ENCODE results near the gene SDF2. TPM values are rescaled to one million over a fixed set of nuclear protein-coding genes. Genes with fewer than 3 reads are reported as not detected.

SDF2 gene
- total RNA-seq, 1 experiment from 2014 or later: 46.0 TPM

- Histone ChIP-seq H3K4me1 (no peaks in the 10 kb centered on the region), H3K27me3 (no peaks in the 10 kb centered on the region), H3K36me3 (peaks cover 78% of the 10 kb centered on the region), H3K9me3 (replicated peaks) (no peaks in the 10 kb centered on the region), H3K4me3 (no peak overlapping the region), H3K27ac (no peak overlapping the region)
- DNase-seq: no peak
These were observed 38.6 kb upstream of the SDF2 start for GRCh38 chr17:28700278-28700677.

- no peaks in the 10 kb centered on the region for H3K27me3 ChIP-seq
- H3K36me3 ChIP-seq: peaks cover 90% of the 10 kb centered on the region
- no peak overlapping the region for H3K27ac ChIP-seq
- no peaks in the 10 kb centered on the region for H3K9me3 ChIP-seq (replicated peaks)
- H3K4me3 ChIP-seq: no peak overlapping the region
- H3K4me1 ChIP-seq: no peaks in the 10 kb centered on the region
- no peak for DNase-seq
These were observed 36.7 kb upstream of the SDF2 start for GRCh38 chr17:28698253-28698941.

GRCh38 chr17:28693869-28694268 is 32.2 kb upstream of the SDF2 start:
- H3K27me3 ChIP-seq: no peaks in the 10 kb centered on the region
- H3K36me3 ChIP-seq: peaks cover 82% of the 10 kb centered on the region
- no peak for DNase-seq
- H3K27ac ChIP-seq: no peak overlapping the region
- H3K9me3 ChIP-seq (replicated peaks): no peaks in the 10 kb centered on the region
- no peak overlapping the region for H3K4me3 ChIP-seq
- no peaks in the 10 kb centered on the region for H3K4me1 ChIP-seq

- Histone ChIP-seq H3K27me3 (no peaks in the 10 kb centered on the region), H3K4me3 (no peak overlapping the region), H3K36me3 (peaks cover 89% of the 10 kb centered on the region)
These were observed 27.3 kb upstream of the SDF2 start for GRCh38 chr17:28689011-28689410.

GRCh38 chr17:28688481-28688880 is 26.8 kb upstream of the SDF2 start:
- no peak overlapping the region for H3K4me3 ChIP-seq
- no peak overlapping the region for H3K27ac ChIP-seq
- no peaks in the 10 kb centered on the region for H3K4me1 ChIP-seq
- no peaks in the 10 kb centered on the region for H3K9me3 ChIP-seq (replicated peaks)
- H3K27me3 ChIP-seq: no peaks in the 10 kb centered on the region
- no peak for DNase-seq
- peaks cover 91% of the 10 kb centered on the region for H3K36me3 ChIP-seq

More at GRCh38 chr17:28689011-28689410, 27.3 kb upstream of the SDF2 start:
- DNase-seq: no peak
- H3K9me3 ChIP-seq (replicated peaks): no peaks in the 10 kb centered on the region
- H3K27ac ChIP-seq: no peak overlapping the region
- H3K4me1 ChIP-seq: no peaks in the 10 kb centered on the region

GRCh38 chr17:28686296-28686695 is 24.6 kb upstream of the SDF2 start:
- Histone ChIP-seq H3K27ac (no peak overlapping the region), H3K4me3 (no peak overlapping the region), H3K27me3 (no peaks in the 10 kb centered on the region), H3K36me3 (peaks cover 100% of the 10 kb centered on the region), H3K9me3 (replicated peaks) (no peaks in the 10 kb centered on the region), H3K4me1 (no peaks in the 10 kb centered on the region)
- no peak for DNase-seq

GRCh38 chr17:28685366-28685765 is 23.7 kb upstream of the SDF2 start:
- no peaks in the 10 kb centered on the region for H3K9me3 ChIP-seq (replicated peaks)
- H3K4me3 ChIP-seq: no peak overlapping the region
- no peaks in the 10 kb centered on the region for H3K27me3 ChIP-seq
- H3K4me1 ChIP-seq: no peaks in the 10 kb centered on the region
- H3K36me3 ChIP-seq: peaks cover 100% of the 10 kb centered on the region
- DNase-seq: no peak
- H3K27ac ChIP-seq: no peak overlapping the region

GRCh38 chr17:28684963-28685362 is 23.3 kb upstream of the SDF2 start:
- no peak overlapping the region for H3K4me3 ChIP-seq
- H3K4me1 ChIP-seq: no peaks in the 10 kb centered on the region
- H3K36me3 ChIP-seq: peaks cover 100% of the 10 kb centered on the region
- no peak overlapping the region for H3K27ac ChIP-seq
- no peaks in the 10 kb centered on the region for H3K27me3 ChIP-seq
- peak; percentile 42 to 53 for DNase-seq
- H3K9me3 ChIP-seq (replicated peaks): no peaks in the 10 kb centered on the region

GRCh38 chr17:28682655-28683054 is 20.9 kb upstream of the SDF2 start:
- peaks cover 99% of the 10 kb centered on the region for H3K36me3 ChIP-seq
- no peak for DNase-seq
- no peak overlapping the region for H3K27ac ChIP-seq
- no peaks in the 10 kb centered on the region for H3K27me3 ChIP-seq
- no peaks in the 10 kb centered on the region for H3K9me3 ChIP-seq (replicated peaks)
- no peaks in the 10 kb centered on the region for H3K4me1 ChIP-seq
- H3K4me3 ChIP-seq: no peak overlapping the region

- H3K4me3 ChIP-seq: no peak overlapping the region
- no peaks in the 10 kb centered on the region for H3K27me3 ChIP-seq
- H3K9me3 ChIP-seq (replicated peaks): no peaks in the 10 kb centered on the region
- peaks cover 90% of the 10 kb centered on the region for H3K36me3 ChIP-seq
- no peak overlapping the region for H3K27ac ChIP-seq
- H3K4me1 ChIP-seq: no peaks in the 10 kb centered on the region
- DNase-seq: no peak
These were observed 14.3 kb upstream of the SDF2 start for GRCh38 chr17:28675980-28676379.

GRCh38 chr17:28675490-28675889 is 13.8 kb upstream of the SDF2 start:
- H3K36me3 ChIP-seq: peaks cover 87% of the 10 kb centered on the region
- no peak overlapping the region for H3K4me3 ChIP-seq
- DNase-seq: no peak
- H3K27ac ChIP-seq: no peak overlapping the region
- H3K27me3 ChIP-seq: no peaks in the 10 kb centered on the region
- H3K9me3 ChIP-seq (replicated peaks): no peaks in the 10 kb centered on the region
- H3K4me1 ChIP-seq: no peaks in the 10 kb centered on the region

- DNase-seq: no peak
- no peaks in the 10 kb centered on the region for H3K9me3 ChIP-seq (replicated peaks)
- H3K27ac ChIP-seq: no peak overlapping the region
- no peak overlapping the region for H3K4me3 ChIP-seq
- no peaks in the 10 kb centered on the region for H3K27me3 ChIP-seq
- peaks cover 70% of the 10 kb centered on the region for H3K36me3 ChIP-seq
- no peaks in the 10 kb centered on the region for H3K4me1 ChIP-seq
These were observed 8.2 kb upstream of the SDF2 start for GRCh38 chr17:28669918-28670317.

- peak in 1 of 2 experiments; percentile 32 for DNase-seq
These were observed 6.2 kb upstream of the SDF2 start for GRCh38 chr17:28667870-28668269.

GRCh38 chr17:28665994-28666393 is 4.3 kb upstream of the SDF2 start:
- no peaks in the 10 kb centered on the region for H3K9me3 ChIP-seq (replicated peaks)
- H3K4me3 ChIP-seq: no peak overlapping the region
- DNase-seq: no peak
- H3K27ac ChIP-seq: no peak overlapping the region
- H3K36me3 ChIP-seq: peaks cover 38% of the 10 kb centered on the region
- no peaks in the 10 kb centered on the region for H3K27me3 ChIP-seq
- peaks cover 7% of the 10 kb centered on the region for H3K4me1 ChIP-seq

More at GRCh38 chr17:28667870-28668269, 6.2 kb upstream of the SDF2 start:
- Histone ChIP-seq H3K36me3 (peaks cover 56% of the 10 kb centered on the region), H3K27me3 (no peaks in the 10 kb centered on the region), H3K4me3 (no peak overlapping the region), H3K9me3 (replicated peaks) (no peaks in the 10 kb centered on the region), H3K27ac (no peak overlapping the region), H3K4me1 (peaks cover 6% of the 10 kb centered on the region)

- peaks cover 30% of the 10 kb centered on the region for H3K36me3 ChIP-seq
- H3K27ac ChIP-seq: no peak overlapping the region
- H3K4me3 ChIP-seq: no peak overlapping the region
- DNase-seq: no peak
- no peaks in the 10 kb centered on the region for H3K27me3 ChIP-seq
- peaks cover 7% of the 10 kb centered on the region for H3K4me1 ChIP-seq
- H3K9me3 ChIP-seq (replicated peaks): 0 out of 2 replicates have a peak, but pooled peaks cover 4% of the 10 kb centered on the region
These were observed 2.0 kb upstream of the SDF2 start for GRCh38 chr17:28663723-28664122.

- H3K27ac ChIP-seq: peak overlapping the region; percentile 76
These were observed 772 bp upstream of the SDF2 start for GRCh38 chr17:28662527-28662829.

More at GRCh38 chr17:28662527-28662829, 772 bp upstream of the SDF2 start:
- Histone ChIP-seq H3K4me3 (peak overlapping the region; percentile 89), H3K27me3 (no peaks in the 10 kb centered on the region), H3K36me3 (peaks cover 34% of the 10 kb centered on the region), H3K4me1 (peaks cover 7% of the 10 kb centered on the region), H3K9me3 (replicated peaks) (0 out of 2 replicates have a peak, but pooled peaks cover 4% of the 10 kb centered on the region)
- no peak for DNase-seq
